Gastrocnemius medialis (tissue), 4 donors: ENCODE measurements around the gene KLF11. TPM values are rescaled to one million over a fixed set of nuclear protein-coding genes. Genes with fewer than 3 reads are reported as not detected.

ENCODE experiments used
- ATAC-seq, 2 donors: fragments of 150-250 bp; one replicate each; pipeline ENCODE4 v1.9.1; 2016
- DNase-seq, 2 donors: peaks; one replicate each; pipeline ENCODE4 v3.0.0-alpha.2; 2019
- H3K27ac ChIP-seq, 4 donors: fragments of 200-600 bp; sonication (generic); 1 replicate in 1 of 4; 2 replicates in 3 of 4; pipeline ENCODE4 v1.5.1; 2016 to 2018; ENCODE audit warnings: mild to moderate bottlenecking in 2 of 4, moderate library complexity in 1 of 4
- H3K27me3 ChIP-seq, 3 donors: fragments of 200-600 bp; sonication (generic) in 2 of 3; 1 replicate in 1 of 3; 2 replicates in 2 of 3; pipeline versions ENCODE4 v1.5.1 to v1.6.0; 2016 to 2019; ENCODE audit warnings: mild to moderate bottlenecking in 1 of 3, moderate library complexity in 1 of 3
- H3K36me3 ChIP-seq, 2 donors: fragments of 200-600 bp; sonication (generic) in 1 of 2; one replicate each; pipeline ENCODE4 v1.5.1; 2017 to 2018
- H3K4me1 ChIP-seq, 2 donors: fragments of 200-600 bp; sonication (generic) in 1 of 2; one replicate each; pipeline ENCODE4 v1.5.1; 2016 to 2017; ENCODE audit warnings: mild to moderate bottlenecking in 2 of 2
- H3K4me3 ChIP-seq, 4 donors: fragments of 200-600 bp; sonication (generic) in 3 of 4; 1 replicate in 1 of 4; 2 replicates in 3 of 4; pipeline ENCODE4 v1.5.1; 2016 to 2019; ENCODE audit warnings: mild to moderate bottlenecking in 2 of 4
- H3K9me3 ChIP-seq, 3 donors: fragments of 200-600 bp; sonication (generic) in 2 of 3; 1 replicate in 1 of 3; 2 replicates in 2 of 3; pipeline ENCODE4 v1.5.1; 2016 to 2019
- POLR2A ChIP-seq, 2 donors: fragments of 450-650 bp; IDR thresholded peaks; one replicate each; pipeline ENCODE4 v1.6.1; 2017; ENCODE audit warnings: antibody characterized with exemption in 2 of 2, mild to moderate bottlenecking in 2 of 2, moderate library complexity in 2 of 2
- in situ Hi-C, 4 donors: fragments of 200-750 bp; cut with MboI; loops; one replicate each; pipeline versions ENCODE4 v1.15.0 to v1.8.0; 2017; ENCODE audit warnings: low sequenced_read_pairs in 4 of 4
- intact Hi-C: fragments of 100-400 bp; cut with DNase I; formaldehyde crosslinking; loops from one replicate; pipeline ENCODE4 v1.15.1; 2023; ENCODE audit warnings: low total_unique reads
- total RNA-seq, 4 donors: library from RNA; depleted of rRNA; stranded (reverse); fragments of >200 nt; gene quantifications; one replicate each; pipeline versions ENCODE4 v1.1.0 to v1.2.3, GENCODE V29; 2016
- TF ChIP-seq, protein P1 (sequence below), 5 experiments: fragments of 450-650 bp in 3 of 5; fragments of 200-600 bp in 2 of 5; sonication (generic) in 2 of 5; IDR thresholded peaks in 4 of 5; conservative IDR thresholded peaks in 1 of 5; 1 replicate in 4 of 5; 2 replicates in 1 of 5; pipeline ENCODE4 v1.5.1; 2016 to 2019; ENCODE audit warnings: antibody characterized with exemption in 5 of 5, mild to moderate bottlenecking in 3 of 5, moderate library complexity in 3 of 5

Gene KLF11
- total RNA-seq, 4 donors from 2014 or later: 7.6 to 18.3 (median 12.9) TPM

DNA sequence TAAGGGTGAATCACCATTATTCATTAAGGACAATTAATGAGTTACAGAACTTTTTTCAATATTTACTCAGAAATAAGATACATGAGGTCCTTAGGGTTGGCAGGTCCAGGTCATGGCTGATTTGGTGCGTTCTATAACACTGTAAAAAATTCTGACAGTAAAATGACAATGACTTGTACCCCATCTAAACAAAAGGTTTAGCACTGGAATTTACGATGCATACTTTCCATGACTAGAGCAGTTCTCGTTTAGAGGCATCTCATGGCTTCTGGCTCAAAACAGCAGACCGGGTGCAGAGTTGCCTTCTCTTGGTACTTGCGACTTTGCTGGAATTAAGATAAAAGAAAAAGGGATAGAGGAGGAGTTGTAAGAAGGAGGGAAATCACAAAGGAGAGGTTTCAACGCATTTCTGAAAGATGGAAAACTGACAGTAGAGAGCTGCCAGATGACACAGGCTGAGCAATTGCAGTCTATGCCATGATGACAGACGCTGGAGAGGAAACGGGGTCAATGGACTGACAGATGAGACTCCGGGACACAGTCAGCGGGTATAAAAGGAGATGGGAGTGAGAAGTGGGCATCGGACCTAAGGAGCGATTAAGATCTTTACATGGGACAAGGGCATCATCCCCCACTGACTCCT lies 41.0 kb downstream of the KLF11 start:
- intact Hi-C loops: no loop called here
- in situ Hi-C loops: no loop called here
- no peak for TF ChIP-seq POLR2A (IDR thresholded peaks at IDR 0.05)
- TF ChIP-seq, protein P1, sequence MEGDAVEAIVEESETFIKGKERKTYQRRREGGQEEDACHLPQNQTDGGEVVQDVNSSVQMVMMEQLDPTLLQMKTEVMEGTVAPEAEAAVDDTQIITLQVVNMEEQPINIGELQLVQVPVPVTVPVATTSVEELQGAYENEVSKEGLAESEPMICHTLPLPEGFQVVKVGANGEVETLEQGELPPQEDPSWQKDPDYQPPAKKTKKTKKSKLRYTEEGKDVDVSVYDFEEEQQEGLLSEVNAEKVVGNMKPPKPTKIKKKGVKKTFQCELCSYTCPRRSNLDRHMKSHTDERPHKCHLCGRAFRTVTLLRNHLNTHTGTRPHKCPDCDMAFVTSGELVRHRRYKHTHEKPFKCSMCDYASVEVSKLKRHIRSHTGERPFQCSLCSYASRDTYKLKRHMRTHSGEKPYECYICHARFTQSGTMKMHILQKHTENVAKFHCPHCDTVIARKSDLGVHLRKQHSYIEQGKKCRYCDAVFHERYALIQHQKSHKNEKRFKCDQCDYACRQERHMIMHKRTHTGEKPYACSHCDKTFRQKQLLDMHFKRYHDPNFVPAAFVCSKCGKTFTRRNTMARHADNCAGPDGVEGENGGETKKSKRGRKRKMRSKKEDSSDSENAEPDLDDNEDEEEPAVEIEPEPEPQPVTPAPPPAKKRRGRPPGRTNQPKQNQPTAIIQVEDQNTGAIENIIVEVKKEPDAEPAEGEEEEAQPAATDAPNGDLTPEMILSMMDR (IDR thresholded peaks at IDR 0.05 in 4 of 5, conservative IDR thresholded peaks at IDR 0.05 in 1 of 5): no peak
- Histone ChIP-seq H3K36me3 (no peaks in the 10 kb centered on the region), H3K4me1 (no peaks in the 10 kb centered on the region), H3K27me3 (peaks cover 23 to 33% (median 30%) of the 10 kb centered on the region in 3 donors), H3K9me3 (no peaks in the 10 kb centered on the region), H3K4me3 (no peak overlapping the region), H3K27ac (no peak overlapping the region)
- DNase-seq (no peak), ATAC-seq (no peak)

DNA sequence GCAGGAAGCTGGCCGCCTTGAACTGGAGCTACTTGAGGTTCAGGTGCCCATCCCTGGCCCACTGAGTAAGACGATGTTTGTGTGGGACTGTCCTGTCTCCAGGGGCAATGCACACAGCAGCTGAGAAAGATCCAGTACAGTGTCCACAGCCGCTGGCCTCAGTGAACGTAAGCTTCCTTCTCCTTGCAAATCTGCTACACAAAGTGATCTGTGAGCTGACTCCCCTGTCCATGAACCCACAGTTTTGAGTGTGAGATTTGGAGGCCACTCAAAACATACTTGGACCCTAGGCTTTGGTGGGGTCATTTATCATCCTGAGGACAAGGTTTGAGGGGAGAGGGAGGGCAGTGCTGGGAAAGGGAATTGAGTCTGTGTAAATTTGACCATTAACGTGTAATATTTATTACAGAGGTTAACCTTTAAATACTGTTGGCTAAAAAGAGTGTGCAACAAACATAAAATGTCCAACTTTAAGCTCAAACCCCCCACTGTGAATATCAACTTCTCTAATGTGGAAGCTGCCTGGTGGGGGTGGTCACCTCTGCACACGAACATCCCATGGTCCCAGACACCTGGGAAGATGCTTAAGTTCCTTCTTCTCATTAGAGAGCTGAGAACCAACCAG lies 41.8 kb downstream of the KLF11 start:
- H3K27me3 ChIP-seq: peaks cover 27 to 30% (median 27%) of the 10 kb centered on the region in 3 donors
- in situ Hi-C loops: no loop called here

DNA sequence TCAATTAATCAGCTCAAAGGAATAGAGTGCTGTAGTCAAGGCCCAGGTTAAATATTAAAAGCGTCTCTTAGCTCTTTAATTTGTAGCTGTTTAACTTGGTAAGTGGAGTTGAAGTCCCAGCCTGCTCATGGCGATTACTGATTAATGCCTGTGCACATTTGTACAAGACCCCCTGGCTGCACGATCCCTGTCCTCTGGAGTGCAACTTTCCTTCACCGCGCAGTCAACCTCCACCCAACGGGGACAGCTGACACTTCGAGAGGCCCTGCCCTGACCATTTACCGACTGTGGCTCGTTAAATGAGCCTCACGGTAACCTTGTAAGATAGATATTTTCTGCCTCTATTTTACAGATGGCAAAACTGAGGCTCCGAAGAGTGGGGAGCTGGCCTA lies 42.3 kb downstream of the KLF11 start:
- DNase-seq (no peak), ATAC-seq (no peak)
- H3K36me3 ChIP-seq: no peaks in the 10 kb centered on the region
- no peak overlapping the region for H3K27ac ChIP-seq
- TF ChIP-seq POLR2A (IDR thresholded peaks at IDR 0.05): no peak
- TF ChIP-seq, protein P1 (IDR thresholded peaks at IDR 0.05 in 4 of 5, conservative IDR thresholded peaks at IDR 0.05 in 1 of 5): no peak
- H3K9me3 ChIP-seq: no peaks in the 10 kb centered on the region
- no peak overlapping the region for H3K4me3 ChIP-seq
- in situ Hi-C loops: no loop called here
- intact Hi-C loops: no loop called here
- H3K27me3 ChIP-seq: peaks cover 25 to 27% (median 26%) of the 10 kb centered on the region in 3 donors
- no peaks in the 10 kb centered on the region for H3K4me1 ChIP-seq

More for the DNA sequence above, 41.8 kb downstream of the KLF11 start:
- ATAC-seq (no peak), DNase-seq (no peak)
- Histone ChIP-seq H3K36me3 (no peaks in the 10 kb centered on the region), H3K4me3 (no peak overlapping the region), H3K9me3 (no peaks in the 10 kb centered on the region), H3K4me1 (no peaks in the 10 kb centered on the region), H3K27ac (no peak overlapping the region)
- intact Hi-C loops: no loop called here
- TF ChIP-seq, protein P1 (IDR thresholded peaks at IDR 0.05 in 4 of 5, conservative IDR thresholded peaks at IDR 0.05 in 1 of 5): no peak
- TF ChIP-seq POLR2A (IDR thresholded peaks at IDR 0.05): no peak

DNA sequence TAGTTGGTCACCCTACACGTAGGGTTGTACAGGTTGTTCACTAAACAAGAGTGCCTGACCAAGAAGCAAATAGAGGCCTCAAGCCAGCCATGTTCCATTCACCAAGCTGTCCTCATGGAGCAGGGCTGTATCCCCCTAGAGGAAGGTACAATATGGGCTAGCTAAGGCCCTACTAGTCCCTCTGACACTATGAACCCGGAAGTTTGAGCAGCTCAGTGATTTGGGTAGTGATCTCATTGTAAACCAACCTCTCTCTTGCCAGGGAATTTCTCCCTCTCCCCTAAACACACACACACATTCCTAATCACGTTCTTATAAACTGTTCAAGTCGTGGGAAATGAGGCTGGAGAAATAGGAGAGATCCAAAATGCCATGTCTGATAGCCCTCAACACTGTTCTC lies 43.6 kb downstream of the KLF11 start:
- ATAC-seq (no peak), DNase-seq (no peak)
- Histone ChIP-seq H3K27me3 (peaks cover 21 to 30% (median 23%) of the 10 kb centered on the region in 3 donors), H3K4me1 (no peaks in the 10 kb centered on the region), H3K27ac (no peak overlapping the region), H3K9me3 (no peaks in the 10 kb centered on the region), H3K4me3 (no peak overlapping the region), H3K36me3 (no peaks in the 10 kb centered on the region)
- TF ChIP-seq, protein P1 (IDR thresholded peaks at IDR 0.05 in 4 of 5, conservative IDR thresholded peaks at IDR 0.05 in 1 of 5): no peak
- no peak for TF ChIP-seq POLR2A (IDR thresholded peaks at IDR 0.05)
- intact Hi-C loops (no loop called here), in situ Hi-C loops (no loop called here)
